HG03432 (cell line): ENCODE results near the gene CELF5.
"Not testable (repeated sequence)": the region's sequence is repeated elsewhere in the genome, so short reads cannot be mapped to it uniquely, and the experiment has no call there.

Experiments
- ATAC-seq: cut with Tn5 transposase; IDR thresholded peaks from one replicate; pipeline ENCODE4 v1.9.1; 2021; ENCODE audit warnings: mild to moderate bottlenecking, moderate library complexity; ENCODE audit not compliant: unreplicated experiment

The CELF5 gene

DNA sequence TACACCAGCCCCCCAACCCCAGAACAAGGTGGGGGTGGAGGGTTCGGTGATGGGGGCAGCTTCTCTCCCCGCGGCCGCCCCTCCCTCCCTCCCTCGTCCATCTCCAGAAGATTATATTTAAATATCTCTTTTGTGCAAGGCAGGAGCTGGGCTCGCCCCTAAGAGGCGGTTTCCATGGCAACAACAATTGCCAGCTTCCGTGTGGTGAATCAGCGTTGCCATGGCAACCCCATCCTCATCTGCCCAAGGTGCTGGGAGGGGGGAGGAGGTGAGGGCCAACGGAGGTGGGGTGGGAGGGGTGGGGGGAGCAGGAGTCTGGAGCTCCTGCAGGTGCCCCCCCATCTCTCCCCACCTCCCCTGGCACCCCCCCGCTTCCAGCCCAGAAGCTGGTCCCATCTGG, 46.4 kb downstream of the CELF5 start:
- no peak for ATAC-seq

GRCh38 chr19:3272401-3272931, 48.0 kb downstream of the CELF5 start:
- ATAC-seq, result no peak

- no peak for ATAC-seq
These were observed 48.5 kb downstream of the CELF5 start for GRCh38 chr19:3272952-3273351.

- no peak for ATAC-seq
These were observed 49.9 kb downstream of the CELF5 start for GRCh38 chr19:3274245-3274941.

DNA sequence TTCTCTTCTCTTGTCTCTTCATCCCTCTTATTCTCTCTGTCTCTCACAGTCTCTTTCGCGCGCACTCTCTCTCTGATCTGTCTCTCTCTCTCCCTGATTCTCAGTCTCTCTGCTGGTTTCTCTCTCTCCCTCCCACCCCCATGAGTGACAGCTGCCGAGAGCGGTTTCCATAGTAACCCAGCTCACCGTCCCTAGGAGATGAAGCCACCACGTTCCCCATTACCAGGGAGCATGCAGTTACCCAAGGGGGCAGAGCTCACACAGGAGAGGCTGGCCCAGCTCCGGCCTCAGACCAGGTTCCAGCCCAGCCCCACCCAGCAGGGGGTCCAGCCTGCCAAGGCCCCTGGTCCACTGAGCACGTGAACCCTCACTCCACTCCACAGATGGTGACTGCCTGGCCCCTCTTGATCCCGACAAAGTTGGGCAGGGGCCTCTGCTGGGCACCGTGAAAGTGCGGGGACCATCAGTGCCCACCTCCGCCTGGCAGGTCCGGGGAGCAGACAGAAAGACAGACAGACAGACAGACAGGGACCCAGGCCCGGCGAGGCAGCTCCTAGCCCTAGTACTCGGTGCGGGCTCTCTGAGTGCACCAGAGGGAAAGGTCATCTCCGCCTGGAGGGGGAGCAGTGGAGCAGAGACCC, 50.6 kb downstream of the CELF5 start:
- no peak for ATAC-seq

GRCh38 chr19:3275583-3276340, 51.3 kb downstream of the CELF5 start:
- no peak for ATAC-seq

- no peak for ATAC-seq
These were observed 51.9 kb downstream of the CELF5 start for GRCh38 chr19:3276341-3276799.

DNA sequence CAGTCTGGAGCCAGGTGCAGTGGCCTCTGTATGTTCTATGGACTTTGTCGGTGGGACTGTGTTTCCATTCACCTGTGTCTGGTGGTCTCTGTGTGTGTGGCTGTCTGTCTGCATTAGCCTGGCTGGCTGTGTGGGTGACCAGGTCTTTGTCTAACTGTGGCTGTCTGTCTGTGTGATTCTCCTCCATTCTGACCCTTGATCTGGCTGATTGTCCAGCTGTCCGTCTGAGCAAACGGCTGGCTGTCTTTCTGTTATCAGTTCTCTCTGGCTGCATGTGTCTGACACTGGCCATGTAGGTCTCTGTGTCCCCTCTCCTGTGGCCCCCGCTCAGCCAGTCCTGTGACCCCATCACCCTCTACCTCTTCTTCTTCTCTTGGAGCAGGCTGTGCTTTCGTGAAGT, 53.2 kb downstream of the CELF5 start:
- no peak for ATAC-seq

GRCh38 chr19:3278294-3278693, 53.8 kb downstream of the CELF5 start:
- ATAC-seq, result no peak

DNA sequence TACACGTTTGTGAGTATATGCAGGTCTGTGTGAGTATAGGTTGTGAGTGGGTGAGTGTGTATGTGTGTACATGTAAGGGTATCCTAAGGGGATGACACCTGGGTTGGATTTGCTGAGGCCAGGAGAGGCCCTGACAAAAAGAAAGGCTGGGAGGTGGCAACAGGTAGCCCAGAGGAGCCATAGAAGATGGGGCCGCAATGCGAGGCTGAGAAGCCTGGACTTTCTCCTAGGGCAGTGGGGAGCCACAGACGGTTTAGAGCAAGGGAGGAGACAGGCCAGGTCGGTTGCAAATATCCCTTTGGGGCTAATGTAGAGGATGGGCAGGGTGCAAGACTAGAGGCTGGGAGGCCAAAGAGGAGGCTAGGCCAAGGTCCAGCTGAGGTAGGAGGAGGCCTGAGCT, 54.3 kb downstream of the CELF5 start:
- no peak for ATAC-seq

DNA sequence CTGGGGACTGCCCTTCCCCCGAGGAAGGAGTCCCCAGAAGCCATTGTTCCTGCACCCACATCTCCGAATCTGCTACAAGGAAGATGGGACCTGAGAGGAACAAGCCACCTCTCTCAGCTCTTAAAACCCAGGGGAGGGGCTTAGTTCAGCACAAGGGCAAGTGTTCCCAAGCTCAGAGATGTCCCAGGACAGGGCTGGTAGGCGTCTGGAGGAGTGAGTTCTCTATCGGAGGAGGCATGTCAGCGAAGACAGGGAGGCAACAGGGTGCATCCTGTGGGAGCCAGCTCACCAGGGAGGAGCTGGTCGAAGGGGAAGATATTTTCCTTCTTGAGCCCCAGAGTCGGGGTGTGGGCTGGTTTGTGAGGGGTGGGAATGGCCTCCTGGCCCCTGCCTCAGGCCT, 54.8 kb downstream of the CELF5 start:
- no peak for ATAC-seq

GRCh38 chr19:3281026-3281425, 56.6 kb downstream of the CELF5 start:
- no peak for ATAC-seq

DNA sequence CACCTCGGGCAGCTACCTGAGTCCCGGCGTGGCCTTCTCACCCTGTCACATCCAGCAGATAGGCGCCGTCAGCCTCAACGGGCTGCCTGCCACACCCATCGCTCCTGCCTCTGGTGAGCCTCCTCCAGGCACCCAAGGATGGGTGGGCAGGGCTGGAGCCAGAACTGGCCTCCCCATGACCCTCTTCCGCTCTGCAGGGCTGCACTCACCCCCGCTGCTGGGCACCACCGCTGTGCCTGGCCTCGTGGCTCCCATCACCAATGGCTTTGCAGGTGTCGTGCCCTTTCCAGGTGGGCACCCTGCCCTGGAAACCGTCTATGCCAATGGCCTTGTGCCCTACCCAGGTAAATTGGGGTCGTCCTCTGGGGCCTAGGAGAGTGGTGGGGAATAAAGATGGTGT, 57.7 kb downstream of the CELF5 start:
- ATAC-seq, result no peak

DNA sequence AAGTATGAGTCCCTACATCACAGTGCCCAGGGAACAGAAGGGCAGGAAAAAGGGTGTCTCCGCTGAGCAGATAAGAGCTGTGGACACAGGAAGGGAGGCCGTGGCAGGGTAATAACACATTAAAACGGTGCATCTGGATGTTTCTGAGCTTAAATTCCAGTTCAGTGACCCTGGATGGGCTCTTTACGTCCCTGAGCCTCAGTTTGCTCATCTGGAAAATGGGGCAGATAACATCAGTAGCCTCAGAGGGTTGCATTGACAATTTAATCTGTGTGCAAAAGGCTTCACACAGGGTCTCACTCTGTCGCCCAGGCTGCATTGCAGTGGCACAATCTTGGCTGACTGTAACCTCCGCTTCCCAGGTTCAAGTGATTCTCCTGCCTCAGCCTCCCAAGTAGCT, 58.1 kb downstream of the CELF5 start:
- no peak for ATAC-seq

DNA sequence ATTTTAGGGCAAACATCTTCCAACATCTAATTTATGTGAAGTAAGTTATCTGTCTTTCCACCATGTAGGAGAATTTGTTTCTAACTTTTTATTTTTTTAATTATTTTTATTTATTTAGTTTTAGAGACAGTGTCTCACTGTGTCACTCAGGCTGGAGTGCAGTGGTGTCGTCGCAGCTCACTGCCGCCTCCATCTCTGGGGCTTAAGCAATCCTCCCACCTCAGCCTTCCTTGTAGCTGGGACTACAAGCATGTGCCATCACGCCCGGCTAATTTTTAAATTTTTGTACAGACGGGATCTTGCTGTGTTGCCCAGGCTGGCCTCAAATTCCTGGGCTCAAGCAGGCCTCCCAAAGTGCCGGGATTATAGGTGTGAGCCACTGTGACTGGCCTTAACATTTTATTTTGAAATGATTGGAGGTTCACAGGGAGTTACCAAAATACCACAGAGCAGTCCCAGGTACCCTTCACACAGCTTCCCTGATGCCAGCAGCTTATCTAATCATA, 58.8 kb downstream of the CELF5 start:
- no peak for ATAC-seq

DNA sequence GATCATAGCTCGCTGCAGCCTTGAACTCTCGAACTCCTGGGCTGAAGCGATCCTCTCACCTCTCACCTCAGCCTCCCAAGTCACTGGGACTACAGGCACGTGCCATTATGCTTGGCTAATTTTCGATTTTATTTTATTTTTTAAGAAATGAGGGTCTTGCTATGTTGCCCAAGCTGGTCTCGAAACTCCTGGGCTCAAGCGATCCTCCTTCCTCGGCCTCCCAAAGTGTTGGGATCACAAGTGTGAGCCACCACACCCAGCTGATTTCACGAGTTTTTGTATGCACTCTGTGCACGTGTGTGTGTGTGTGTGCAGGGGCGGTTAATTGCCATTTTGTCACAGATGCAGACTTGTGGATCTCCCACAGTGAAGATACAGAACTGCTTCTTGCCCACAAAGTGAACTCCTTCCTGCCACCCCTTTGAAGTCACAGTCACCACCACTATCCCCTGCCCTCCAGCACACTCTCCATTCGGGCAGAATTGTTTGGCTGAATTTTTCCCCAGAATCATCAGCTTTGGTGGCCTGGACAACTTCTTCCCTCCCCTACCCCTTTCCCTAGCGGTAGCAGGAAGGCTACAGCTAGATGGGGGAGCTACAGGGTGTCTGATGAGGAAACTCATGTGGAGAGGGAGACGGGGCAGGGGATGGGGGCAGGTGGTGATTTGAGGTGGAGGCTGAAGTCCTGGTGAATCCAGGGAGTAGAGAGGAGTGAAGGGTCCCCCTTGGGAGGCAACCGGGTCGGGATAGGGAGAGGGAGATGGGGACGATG, 59.6 kb downstream of the CELF5 start:
- no peak for ATAC-seq

DNA sequence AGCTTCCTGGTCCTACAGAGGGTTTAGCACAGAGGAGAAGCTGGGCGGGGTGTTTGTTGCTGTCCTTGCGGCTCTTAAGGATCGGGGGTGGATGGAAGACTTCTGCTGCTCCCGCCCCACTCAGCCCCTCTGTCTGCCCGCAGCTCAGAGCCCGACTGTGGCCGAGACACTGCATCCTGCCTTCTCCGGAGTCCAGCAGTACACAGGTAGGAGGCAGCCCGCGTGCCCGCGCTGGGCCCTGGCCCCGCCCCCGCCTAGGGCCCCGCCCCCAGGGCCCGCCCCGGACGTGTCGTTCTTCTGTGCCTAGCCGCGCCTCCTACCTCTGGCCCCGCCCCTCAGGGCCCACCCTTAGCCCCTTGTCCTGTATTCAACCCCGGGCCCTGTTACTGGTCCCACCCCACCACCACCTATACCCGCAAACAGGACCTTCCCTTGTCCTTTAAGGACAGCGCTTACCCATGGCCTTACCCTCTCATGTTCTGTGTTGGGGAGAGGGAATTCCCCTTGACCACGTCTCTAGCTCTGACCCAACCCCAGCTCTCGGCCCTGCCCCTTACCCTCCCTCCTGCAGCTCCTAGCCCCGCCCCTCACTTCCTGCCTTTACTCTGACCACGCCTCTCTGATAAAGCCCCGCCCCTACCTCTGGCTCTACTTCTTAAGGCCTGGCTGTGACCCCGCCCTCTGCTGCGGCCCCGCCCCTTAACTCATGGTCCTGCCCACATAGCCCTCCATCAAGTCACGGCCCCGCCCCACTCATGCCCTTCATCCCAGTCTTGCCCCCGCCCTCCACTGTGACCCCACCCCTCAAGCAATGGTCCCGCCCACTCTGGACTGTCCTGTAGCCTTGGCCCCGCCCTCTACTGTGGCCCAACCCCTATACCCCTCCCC, 60.5 kb downstream of the CELF5 start:
- no peak for ATAC-seq

DNA sequence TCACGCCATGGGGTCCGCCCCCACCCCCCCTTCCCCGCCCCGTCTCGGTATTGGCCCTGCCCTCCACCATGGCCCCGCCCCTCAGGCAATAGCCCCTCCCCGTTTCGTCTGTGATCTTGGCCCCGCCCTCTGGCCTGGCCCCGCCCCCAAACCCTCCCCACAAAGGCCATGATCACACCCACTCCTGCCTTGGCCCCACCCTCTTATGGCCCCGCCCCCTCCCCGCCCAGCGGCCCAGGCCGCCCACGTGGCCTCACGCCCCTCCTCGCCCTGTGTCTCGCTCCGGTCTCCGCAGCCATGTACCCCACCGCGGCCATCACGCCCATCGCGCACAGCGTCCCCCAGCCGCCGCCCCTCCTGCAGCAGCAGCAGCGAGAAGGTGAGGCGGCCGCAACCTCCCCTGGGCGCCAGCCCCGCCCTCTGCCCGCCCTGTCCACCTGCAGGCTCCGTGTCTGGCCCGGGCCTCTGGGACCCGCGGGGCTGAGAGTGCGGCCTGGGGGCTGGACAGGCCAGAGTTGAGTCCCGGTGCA, 61.3 kb downstream of the CELF5 start:
- ATAC-seq, result no peak

- no peak for ATAC-seq
These were observed 63.4 kb downstream of the CELF5 start for GRCh38 chr19:3287814-3288213.

GRCh38 chr19:3288437-3288836, 64.0 kb downstream of the CELF5 start:
- not testable (repeated sequence) for ATAC-seq
